Liver (tissue), 9 donors: ENCODE measurements around the gene SPIRE2. TPM values are rescaled to one million over a fixed set of nuclear protein-coding genes. Genes with fewer than 3 reads are reported as not detected.

Experiments used
- DNase-seq: peaks from one replicate; pipeline ENCODE4 v3.0.0-alpha.2; 2017; ENCODE audit warnings: low spot score
- H3K27ac ChIP-seq, 2 donors: one replicate each; pipeline ENCODE4 v1.7.0; 2013; ENCODE audit warnings: inconsistent platforms in 2 of 2, low read length in 2 of 2, control low read depth in 1 of 2, low read depth in 1 of 2, mild to moderate bottlenecking in 1 of 2
- H3K27me3 ChIP-seq, 4 donors: one replicate each; pipeline versions ENCODE4 v1.6.1 to v1.7.0; 2013; ENCODE audit warnings: low read length in 3 of 4, inconsistent platforms in 1 of 4, mild to moderate bottlenecking in 1 of 4, moderate library complexity in 1 of 4; ENCODE audit not compliant: control insufficient read depth in 4 of 4, insufficient read depth in 4 of 4
- H3K36me3 ChIP-seq, 4 donors: one replicate each; pipeline versions ENCODE4 v1.6.1 to v1.7.0; 2013; ENCODE audit warnings: low read length in 3 of 4, mild to moderate bottlenecking in 3 of 4, low read depth in 1 of 4, moderate library complexity in 1 of 4; ENCODE audit not compliant: control insufficient read depth in 4 of 4, insufficient read depth in 3 of 4
- H3K4me1 ChIP-seq, 4 donors: one replicate each; pipeline versions ENCODE4 v1.6.1 to v1.7.0; 2013; ENCODE audit warnings: low read length in 3 of 4, mild to moderate bottlenecking in 3 of 4, moderate library complexity in 1 of 4; ENCODE audit not compliant: control insufficient read depth in 4 of 4, insufficient read depth in 4 of 4
- H3K4me3 ChIP-seq, 3 donors: one replicate each; pipeline versions ENCODE4 v1.6.1 to v1.7.0; 2013; ENCODE audit warnings: low read length in 3 of 3, control low read depth in 1 of 3, low read depth in 1 of 3, mild to moderate bottlenecking in 1 of 3
- H3K9ac ChIP-seq, 2 donors: one replicate each; pipeline ENCODE4 v1.7.0; 2013; ENCODE audit warnings: low read length in 2 of 2, mild to moderate bottlenecking in 2 of 2, moderate library complexity in 2 of 2, control low read depth in 1 of 2, low read depth in 1 of 2
- H3K9me3 ChIP-seq, 4 donors: one replicate each; pipeline versions ENCODE4 v1.6.1 to v1.7.0; 2013; ENCODE audit warnings: low read length in 3 of 4; ENCODE audit not compliant: control insufficient read depth in 4 of 4
- EGR1 ChIP-seq, 2 donors: IDR thresholded peaks; 2 replicates each; pipeline ENCODE4 v1.6.1; 2016 to 2018; ENCODE audit warnings: antibody characterized with exemption in 2 of 2, low read depth in 2 of 2
- FOXA1 ChIP-seq: IDR thresholded peaks from 2 replicates; pipeline ENCODE4 v1.6.1; 2016; ENCODE audit warnings: antibody characterized with exemption
- FOXA2 ChIP-seq: IDR thresholded peaks from 2 replicates; pipeline ENCODE4 v1.6.1; 2016; ENCODE audit warnings: antibody characterized with exemption
- GABPA ChIP-seq, 2 donors: IDR thresholded peaks in 1 of 2; conservative IDR thresholded peaks in 1 of 2; 2 replicates each; pipeline ENCODE4 v1.6.1; 2016; ENCODE audit warnings: antibody characterized with exemption in 2 of 2, mild to moderate bottlenecking in 1 of 2, moderate library complexity in 1 of 2
- HNF4A ChIP-seq, 2 donors: conservative IDR thresholded peaks; 2 replicates each; pipeline ENCODE4 v1.6.1; 2016; ENCODE audit warnings: antibody characterized with exemption in 2 of 2, mild to moderate bottlenecking in 2 of 2
- HNF4G ChIP-seq: IDR thresholded peaks from 2 replicates; pipeline ENCODE4 v1.6.1; 2016; ENCODE audit warnings: antibody characterized with exemption
- JUND ChIP-seq, 2 donors: IDR thresholded peaks; 2 replicates each; pipeline ENCODE4 v1.6.1; 2016; ENCODE audit warnings: antibody characterized with exemption in 2 of 2
- MAX ChIP-seq: IDR thresholded peaks from 2 replicates; pipeline ENCODE4 v1.6.1; 2016; ENCODE audit warnings: antibody characterized with exemption
- NR2F2 ChIP-seq: IDR thresholded peaks from 2 replicates; pipeline ENCODE4 v1.6.1; 2016; ENCODE audit warnings: antibody characterized with exemption
- RAD21 ChIP-seq, 2 donors: IDR thresholded peaks; 2 replicates each; pipeline ENCODE4 v1.6.1; 2016; ENCODE audit warnings: antibody characterized with exemption in 2 of 2, mild to moderate bottlenecking in 2 of 2
- RXRA ChIP-seq, 2 donors: IDR thresholded peaks; 2 replicates each; pipeline ENCODE4 v1.6.1; 2017 to 2018; ENCODE audit warnings: antibody characterized with exemption in 2 of 2, mild to moderate bottlenecking in 1 of 2
- SP1 ChIP-seq: IDR thresholded peaks from 2 replicates; pipeline ENCODE4 v1.6.1; 2018; ENCODE audit warnings: antibody characterized with exemption, mild to moderate bottlenecking
- TAF1 ChIP-seq: conservative IDR thresholded peaks from 2 replicates; pipeline ENCODE4 v1.6.1; 2016; ENCODE audit warnings: antibody characterized with exemption, mild to moderate bottlenecking
- YY1 ChIP-seq: IDR thresholded peaks from 2 replicates; pipeline ENCODE4 v1.6.1; 2016; ENCODE audit warnings: antibody characterized with exemption, mild to moderate bottlenecking
- WGBS: extraction: QIAGEN DNeasy Blood & Tissue Kit; methylation state at CpG from one replicate; pipeline ENCODE4 v1.1.7; 2013; 5-methylcytosine and 5-hydroxymethylcytosine counted together
- polyA plus RNA-seq, 2 donors: library from polyadenylated mRNA; stranded (reverse) in 1 of 2; unstranded in 1 of 2; fragments of 200-250 nt in 1 of 2; fragments of >200 nt in 1 of 2; fragmentation: Nextera tagmentation in 1 of 2; extraction: Ambion mirVana in 1 of 2; gene quantifications; one replicate each; pipeline versions ENCODE4 v1.2.1 to v1.2.3, GENCODE V29; 2013 to 2015
- total RNA-seq, 2 donors: library from RNA; depleted of rRNA; stranded (reverse); fragments of >200 nt; gene quantifications; one replicate each; pipeline ENCODE4 v1.2.3, GENCODE V29; 2014
- TF ChIP-seq, protein P1 (sequence below): IDR thresholded peaks from 2 replicates; pipeline ENCODE4 v1.6.1; 2016; ENCODE audit warnings: antibody characterized with exemption, mild to moderate bottlenecking
- TF ChIP-seq, protein P2 (sequence below): fragments of 150-350 bp; IDR thresholded peaks from 2 replicates; pipeline ENCODE4 v1.5.1; 2017; ENCODE audit warnings: improper control_type of control experiment, low read depth, low read length; ENCODE audit not compliant: missing input control
- TF ChIP-seq, protein P3 (sequence below): IDR thresholded peaks from 2 replicates; pipeline ENCODE4 v1.6.1; 2016; ENCODE audit warnings: antibody characterized with exemption
- TF ChIP-seq, protein P4 (sequence below): IDR thresholded peaks from 2 replicates; pipeline ENCODE4 v1.6.1; 2016; ENCODE audit warnings: antibody characterized with exemption
- donor health status: healthy.
- donor health status: healthy.
- donor health status: healthy.
- donor health status: healthy.
- donor health status: healthy.

SPIRE2 gene
- total and polyA plus RNA-seq, 4 donors, result 1.7 to 7.2 (median 2.9) TPM

- DNase-seq, result no peak
- Histone ChIP-seq H3K27me3 (no peaks in the 10 kb centered on the region), H3K36me3 (peaks cover 0 to 3% (median 0%) of the 10 kb centered on the region in 4 donors), H3K9me3 (peaks cover 0 to 3% (median 1%) of the 10 kb centered on the region in 4 donors), H3K4me1 (peaks cover 2 to 20% (median 13%) of the 10 kb centered on the region in 4 donors), H3K9ac (no peak overlapping the region), H3K27ac (no peak overlapping the region), H3K4me3 (no peak overlapping the region)
- TF ChIP-seq RAD21 (IDR thresholded peaks at IDR 0.05) (no peak), NR2F2 (no peak), MAX (no peak), HNF4A (conservative IDR thresholded peaks at IDR 0.05) (no peak), GABPA (IDR thresholded peaks at IDR 0.05 in 1 of 2, conservative IDR thresholded peaks at IDR 0.05 in 1 of 2) (no peak), FOXA1 (no peak), FOXA2 (no peak), EGR1 (IDR thresholded peaks at IDR 0.05; ENCODE audit: low read depth in 2 of 2) (no peak)
- TF ChIP-seq, protein P1, sequence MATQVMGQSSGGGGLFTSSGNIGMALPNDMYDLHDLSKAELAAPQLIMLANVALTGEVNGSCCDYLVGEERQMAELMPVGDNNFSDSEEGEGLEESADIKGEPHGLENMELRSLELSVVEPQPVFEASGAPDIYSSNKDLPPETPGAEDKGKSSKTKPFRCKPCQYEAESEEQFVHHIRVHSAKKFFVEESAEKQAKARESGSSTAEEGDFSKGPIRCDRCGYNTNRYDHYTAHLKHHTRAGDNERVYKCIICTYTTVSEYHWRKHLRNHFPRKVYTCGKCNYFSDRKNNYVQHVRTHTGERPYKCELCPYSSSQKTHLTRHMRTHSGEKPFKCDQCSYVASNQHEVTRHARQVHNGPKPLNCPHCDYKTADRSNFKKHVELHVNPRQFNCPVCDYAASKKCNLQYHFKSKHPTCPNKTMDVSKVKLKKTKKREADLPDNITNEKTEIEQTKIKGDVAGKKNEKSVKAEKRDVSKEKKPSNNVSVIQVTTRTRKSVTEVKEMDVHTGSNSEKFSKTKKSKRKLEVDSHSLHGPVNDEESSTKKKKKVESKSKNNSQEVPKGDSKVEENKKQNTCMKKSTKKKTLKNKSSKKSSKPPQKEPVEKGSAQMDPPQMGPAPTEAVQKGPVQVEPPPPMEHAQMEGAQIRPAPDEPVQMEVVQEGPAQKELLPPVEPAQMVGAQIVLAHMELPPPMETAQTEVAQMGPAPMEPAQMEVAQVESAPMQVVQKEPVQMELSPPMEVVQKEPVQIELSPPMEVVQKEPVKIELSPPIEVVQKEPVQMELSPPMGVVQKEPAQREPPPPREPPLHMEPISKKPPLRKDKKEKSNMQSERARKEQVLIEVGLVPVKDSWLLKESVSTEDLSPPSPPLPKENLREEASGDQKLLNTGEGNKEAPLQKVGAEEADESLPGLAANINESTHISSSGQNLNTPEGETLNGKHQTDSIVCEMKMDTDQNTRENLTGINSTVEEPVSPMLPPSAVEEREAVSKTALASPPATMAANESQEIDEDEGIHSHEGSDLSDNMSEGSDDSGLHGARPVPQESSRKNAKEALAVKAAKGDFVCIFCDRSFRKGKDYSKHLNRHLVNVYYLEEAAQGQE, result no peak
- 98% methylated on average over 6 of the region's 6 CpGs for WGBS
Observed at GRCh38 chr16:89870440-89870839, 42.2 kb downstream of the SPIRE2 start.

- Histone ChIP-seq H3K4me3 (no peak overlapping the region), H3K27ac (no peak overlapping the region), H3K27me3 (no peaks in the 10 kb centered on the region), H3K36me3 (peaks cover 0 to 4% (median 2%) of the 10 kb centered on the region in 4 donors), H3K4me1 (peaks cover 2 to 20% (median 13%) of the 10 kb centered on the region in 4 donors), H3K9ac (no peak overlapping the region), H3K9me3 (peaks cover 0 to 3% (median 1%) of the 10 kb centered on the region in 4 donors)
- DNase-seq, result no peak
- WGBS, result 89% methylated on average over 9 of the region's 9 CpGs
- no peak for TF ChIP-seq FOXA2
- no peak for TF ChIP-seq SP1
- TF ChIP-seq HNF4A (conservative IDR thresholded peaks at IDR 0.05), result no peak
- TF ChIP-seq, protein P1, result no peak
- TF ChIP-seq, protein P2, sequence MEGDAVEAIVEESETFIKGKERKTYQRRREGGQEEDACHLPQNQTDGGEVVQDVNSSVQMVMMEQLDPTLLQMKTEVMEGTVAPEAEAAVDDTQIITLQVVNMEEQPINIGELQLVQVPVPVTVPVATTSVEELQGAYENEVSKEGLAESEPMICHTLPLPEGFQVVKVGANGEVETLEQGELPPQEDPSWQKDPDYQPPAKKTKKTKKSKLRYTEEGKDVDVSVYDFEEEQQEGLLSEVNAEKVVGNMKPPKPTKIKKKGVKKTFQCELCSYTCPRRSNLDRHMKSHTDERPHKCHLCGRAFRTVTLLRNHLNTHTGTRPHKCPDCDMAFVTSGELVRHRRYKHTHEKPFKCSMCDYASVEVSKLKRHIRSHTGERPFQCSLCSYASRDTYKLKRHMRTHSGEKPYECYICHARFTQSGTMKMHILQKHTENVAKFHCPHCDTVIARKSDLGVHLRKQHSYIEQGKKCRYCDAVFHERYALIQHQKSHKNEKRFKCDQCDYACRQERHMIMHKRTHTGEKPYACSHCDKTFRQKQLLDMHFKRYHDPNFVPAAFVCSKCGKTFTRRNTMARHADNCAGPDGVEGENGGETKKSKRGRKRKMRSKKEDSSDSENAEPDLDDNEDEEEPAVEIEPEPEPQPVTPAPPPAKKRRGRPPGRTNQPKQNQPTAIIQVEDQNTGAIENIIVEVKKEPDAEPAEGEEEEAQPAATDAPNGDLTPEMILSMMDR, result no peak
- TF ChIP-seq EGR1 (IDR thresholded peaks at IDR 0.05; ENCODE audit: low read depth in 2 of 2), result no peak
- no peak for TF ChIP-seq NR2F2
- no peak for TF ChIP-seq YY1
- TF ChIP-seq, protein P3, sequence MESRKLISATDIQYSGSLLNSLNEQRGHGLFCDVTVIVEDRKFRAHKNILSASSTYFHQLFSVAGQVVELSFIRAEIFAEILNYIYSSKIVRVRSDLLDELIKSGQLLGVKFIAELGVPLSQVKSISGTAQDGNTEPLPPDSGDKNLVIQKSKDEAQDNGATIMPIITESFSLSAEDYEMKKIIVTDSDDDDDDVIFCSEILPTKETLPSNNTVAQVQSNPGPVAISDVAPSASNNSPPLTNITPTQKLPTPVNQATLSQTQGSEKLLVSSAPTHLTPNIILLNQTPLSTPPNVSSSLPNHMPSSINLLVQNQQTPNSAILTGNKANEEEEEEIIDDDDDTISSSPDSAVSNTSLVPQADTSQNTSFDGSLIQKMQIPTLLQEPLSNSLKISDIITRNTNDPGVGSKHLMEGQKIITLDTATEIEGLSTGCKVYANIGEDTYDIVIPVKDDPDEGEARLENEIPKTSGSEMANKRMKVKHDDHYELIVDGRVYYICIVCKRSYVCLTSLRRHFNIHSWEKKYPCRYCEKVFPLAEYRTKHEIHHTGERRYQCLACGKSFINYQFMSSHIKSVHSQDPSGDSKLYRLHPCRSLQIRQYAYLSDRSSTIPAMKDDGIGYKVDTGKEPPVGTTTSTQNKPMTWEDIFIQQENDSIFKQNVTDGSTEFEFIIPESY, result no peak
- TF ChIP-seq TAF1, result no peak
- no peak for TF ChIP-seq GABPA (IDR thresholded peaks at IDR 0.05 in 1 of 2, conservative IDR thresholded peaks at IDR 0.05 in 1 of 2)
- TF ChIP-seq, protein P4, sequence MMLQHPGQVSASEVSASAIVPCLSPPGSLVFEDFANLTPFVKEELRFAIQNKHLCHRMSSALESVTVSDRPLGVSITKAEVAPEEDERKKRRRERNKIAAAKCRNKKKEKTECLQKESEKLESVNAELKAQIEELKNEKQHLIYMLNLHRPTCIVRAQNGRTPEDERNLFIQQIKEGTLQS, result no peak
- TF ChIP-seq JUND (IDR thresholded peaks at IDR 0.05), result no peak
- TF ChIP-seq RXRA (IDR thresholded peaks at IDR 0.05), result no peak
- TF ChIP-seq RAD21 (IDR thresholded peaks at IDR 0.05), result no peak
- no peak for TF ChIP-seq HNF4G
- no peak for TF ChIP-seq FOXA1
- TF ChIP-seq MAX, result no peak
Observed at GRCh38 chr16:89871895-89872294, 43.6 kb downstream of the SPIRE2 start.
